Measurements from ENCODE around the gene GRK6. TPM values are rescaled to one million over a fixed set of nuclear protein-coding genes. Genes with fewer than 3 reads are reported as not detected.

The GRK6 gene
- total and polyA plus RNA-seq, 2 of the 4 experiments (the other 2 are of a cell fraction) = 25.3 to 30.1 TPM

DNA sequence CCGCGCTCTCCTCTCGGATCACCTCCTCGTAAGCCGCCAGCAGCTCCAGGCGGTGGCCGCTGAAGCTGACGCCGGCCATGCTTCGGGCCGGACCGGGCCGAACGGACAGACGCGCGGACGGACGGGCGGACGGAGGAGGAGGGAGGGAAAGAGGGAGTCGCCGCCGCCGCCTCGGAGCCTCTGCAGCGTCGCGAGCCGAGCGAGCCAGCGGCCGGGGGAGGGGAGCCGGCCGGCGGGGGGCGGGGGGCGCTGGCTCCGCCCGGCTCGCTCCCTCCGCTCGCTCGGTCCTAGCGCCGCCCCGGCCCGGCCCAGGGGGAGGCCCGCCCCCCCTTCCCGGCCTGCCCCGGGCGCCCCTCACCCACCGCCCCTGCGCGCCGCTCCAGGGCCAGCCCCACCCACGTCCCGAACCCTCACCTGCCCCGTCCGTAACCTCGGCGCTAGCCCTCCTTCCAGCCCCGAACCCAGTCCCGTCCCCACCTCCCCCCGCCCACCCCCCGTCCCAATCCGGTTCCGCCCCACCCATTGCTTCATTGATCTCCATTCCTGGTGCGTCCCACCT lies 47.0 kb downstream of the GRK6 start, which contains the start of gene DBN1:
Gene DBN1 (minus strand): TSS at position 192 of the 559 bp plus-strand sequence. CDS start 113 bp downstream, at position 79.
- Histone ChIP-seq H2BK5ac (ENCODE audit: low read depth, low read length, poor library complexity, severe bottlenecking) (peak within 1 kb of the TSS; percentile 93), H3K27me3 (ENCODE audit: control insufficient read depth, insufficient read depth, low read length) (no peaks in the 10 kb centered on the region), H4K91ac (ENCODE audit: insufficient read depth, low read depth, low read length) (peak within 1 kb of the TSS; percentile 80), H2BK20ac (ENCODE audit: low read depth, low read length) (peak within 1 kb of the TSS; percentile 9; the same call in 1 of the 2 replicates), H3K9me3 (ENCODE audit: control insufficient read depth, insufficient read depth, low read length) (no peaks in the 10 kb centered on the region), H3K9ac (ENCODE audit: low read depth, low read length) (peak within 1 kb of the TSS; percentile 94), H3K18ac (ENCODE audit: low read depth, low read length) (peak within 1 kb of the TSS; percentile 80; the same call in 1 of the 2 replicates), H2AK9ac (replicated peaks; ENCODE audit: low read depth, low read length, poor library complexity) (peak within 1 kb of the TSS; percentile 99), H3K9me1 (ENCODE audit: insufficient read depth, low read length) (peaks cover 40% of the 10 kb centered on the region), H4K5ac (ENCODE audit: low read depth, low read length) (peak within 1 kb of the TSS; percentile 77), H3K4ac (ENCODE audit: low read depth, low read length) (peak within 1 kb of the TSS; percentile 91), H3K56ac (ENCODE audit: extremely low read depth, insufficient read depth, low read length) (peak within 1 kb of the TSS; percentile 32; the same call in 1 of the 2 replicates), H3K14ac (replicated peaks; ENCODE audit: low read depth, low read length) (peak within 1 kb of the TSS; percentile 79), H3K27ac (ENCODE audit: insufficient read depth, low read length) (peak within 1 kb of the TSS; percentile 93), H3K79me1 (ENCODE audit: low read depth in 1 of 2, low read length in 2 of 2) (peaks cover 13 to 42% of the 10 kb centered on the region in 2 experiments; a peak in 3 of 4 replicates), H2AFZ (replicated peaks; ENCODE audit: low read length, poor library complexity) (peak within 1 kb of the TSS; percentile 85), H2BK120ac (ENCODE audit: low read depth, low read length) (peak within 1 kb of the TSS; percentile 5; the same call in 1 of the 2 replicates), H3K4me2 (ENCODE audit: low read depth, low read length) (peak within 1 kb of the TSS; percentile 75), H3K23ac (ENCODE audit: low read depth, low read length) (peak within 1 kb of the TSS; percentile 69; the same call in 1 of the 2 replicates), H2BK15ac (ENCODE audit: low read depth, low read length) (peak within 1 kb of the TSS; percentile 25; the same call in 1 of the 3 replicates), H3K4me1 (ENCODE audit: control insufficient read depth, insufficient read depth, low read length) (peaks cover 45% of the 10 kb centered on the region), H3K36me3 (ENCODE audit: control insufficient read depth, insufficient read depth, low read length) (peaks cover 16% of the 10 kb centered on the region), H4K20me1 (ENCODE audit: insufficient read depth, low read length) (peaks cover 53% of the 10 kb centered on the region), H4K8ac (ENCODE audit: low read depth in 2 of 2, low read length in 2 of 2) (peak within 1 kb of the TSS; percentile 35 to 64; a peak in 3 of 4 replicates), H2AK5ac (ENCODE audit: low read depth, low read length) (peak within 1 kb of the TSS; percentile 91), H3K4me3 (ENCODE audit: insufficient read depth, low read depth, low read length) (peak within 1 kb of the TSS; percentile 97)
- BruUV-seq (replicated peaks) = no TSS peak
- intact Hi-C loops (cut with micrococcal nuclease) (loop anchor here (2.0 kb wide), 1 partner anchor 23 kb away; the partner anchor contains the start of gene PDLIM7), in situ Hi-C loops (cut with MboI; ENCODE audit: low sequenced_read_pairs) (no loop called here), dilution Hi-C loops (cut with HindIII; ENCODE audit: low sequenced_read_pairs, unreplicated experiment) (no loop called here)
- no CpG with 5 or more reads among the region's 69 CpGs for WGBS, 2 experiments (ENCODE audit: extremely low coverage in 2 of 2, insufficient read length in 1 of 2)
- ATAC-seq (ENCODE audit: low read depth) (peak; percentile 63), DNase-seq (no peak)
- POLR2A ChIA-PET (ENCODE audit: unreplicated experiment) = interaction anchor here (1.9 kb wide), 1 partner anchor 22 kb away, joined by 11 read pairs; no protein-coding TSS in a partner anchor
- CTCF ChIA-PET = no interaction called here
- TF ChIP-seq, protein P1, sequence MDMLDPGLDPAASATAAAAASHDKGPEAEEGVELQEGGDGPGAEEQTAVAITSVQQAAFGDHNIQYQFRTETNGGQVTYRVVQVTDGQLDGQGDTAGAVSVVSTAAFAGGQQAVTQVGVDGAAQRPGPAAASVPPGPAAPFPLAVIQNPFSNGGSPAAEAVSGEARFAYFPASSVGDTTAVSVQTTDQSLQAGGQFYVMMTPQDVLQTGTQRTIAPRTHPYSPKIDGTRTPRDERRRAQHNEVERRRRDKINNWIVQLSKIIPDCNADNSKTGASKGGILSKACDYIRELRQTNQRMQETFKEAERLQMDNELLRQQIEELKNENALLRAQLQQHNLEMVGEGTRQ (IDR thresholded peaks at IDR 0.05; ENCODE audit: low read depth, low read length) = no peak
- TF ChIP-seq MAZ (IDR thresholded peaks at IDR 0.05; ENCODE audit: borderline replicate concordance, low read depth, low read length) (peak; percentile 75; the same call in 1 of the 2 replicates), POLR2A (IDR thresholded peaks at IDR 0.05; ENCODE audit: low read depth, low read length) (0 out of 2 replicates have a peak, but pooled peaks have one; percentile 10)
